Mesendoderm (in vitro differentiated cells): Measurements from ENCODE around the gene RNF208.

Source experiments
- DNase-seq: peaks from one replicate; pipeline ENCODE4 v3.0.0; 2013
- H2AK5ac ChIP-seq: 2 replicates; pipeline ENCODE4 v1.6.1; 2013; ENCODE audit warnings: low read length, inconsistent platforms
- H2BK120ac ChIP-seq: 2 replicates; pipeline ENCODE4 v1.6.1; 2013; ENCODE audit warnings: low read depth, mild to moderate bottlenecking, low read length, moderate library complexity, mixed read lengths
- H2BK15ac ChIP-seq: replicated peaks from 2 replicates; pipeline ENCODE4 v1.6.1; 2013; ENCODE audit warnings: low read depth, mild to moderate bottlenecking, moderate library complexity
- H2BK5ac ChIP-seq: 2 replicates; pipeline ENCODE4 v1.6.1; 2013; ENCODE audit warnings: low read length, inconsistent platforms
- H3K18ac ChIP-seq: 2 replicates; pipeline ENCODE4 v1.6.1; 2013; ENCODE audit warnings: mild to moderate bottlenecking, low read length, mixed read lengths
- H3K23ac ChIP-seq: one replicate; pipeline ENCODE4 v1.6.1; 2013; ENCODE audit warnings: low read length
- H3K27ac ChIP-seq: 2 replicates; pipeline ENCODE4 v1.5.1; 2013; ENCODE audit warnings: low read depth, mild to moderate bottlenecking, inconsistent platforms, low read length, moderate library complexity
- H3K27me3 ChIP-seq: 2 replicates; pipeline ENCODE4 v1.6.1; 2013; ENCODE audit warnings: low read length, control low read depth, mild to moderate bottlenecking, inconsistent platforms; ENCODE audit not compliant: insufficient read depth, poor library complexity
- H3K36me3 ChIP-seq: 2 replicates; pipeline ENCODE4 v1.6.1; 2013; ENCODE audit warnings: low read length, inconsistent platforms; ENCODE audit not compliant: control insufficient read depth, insufficient read depth
- H3K4ac ChIP-seq: one replicate; pipeline ENCODE4 v1.6.1; 2013; ENCODE audit warnings: low read depth, mild to moderate bottlenecking, low read length, moderate library complexity
- H3K4me1 ChIP-seq: 2 replicates; pipeline ENCODE4 v1.6.1; 2013; ENCODE audit warnings: low read depth, low read length, inconsistent platforms; ENCODE audit not compliant: control insufficient read depth
- H3K4me2 ChIP-seq: 2 replicates; pipeline ENCODE4 v1.6.1; 2013; ENCODE audit warnings: low read length
- H3K4me3 ChIP-seq: 2 replicates; pipeline ENCODE4 v1.5.1; 2013; ENCODE audit warnings: mild to moderate bottlenecking, low read length
- H3K56ac ChIP-seq: one replicate; pipeline ENCODE4 v1.6.1; 2013; ENCODE audit warnings: low read length
- H3K79me1 ChIP-seq: 2 replicates; pipeline ENCODE4 v1.6.1; 2013; ENCODE audit warnings: low read length, inconsistent platforms
- H3K79me2 ChIP-seq: 2 replicates; pipeline ENCODE4 v1.6.1; 2013; ENCODE audit warnings: mild to moderate bottlenecking, low read length; ENCODE audit not compliant: control insufficient read depth, insufficient read depth
- H3K9ac ChIP-seq: 2 replicates; pipeline ENCODE4 v1.6.1; 2013; ENCODE audit warnings: low read length, inconsistent platforms
- H4K5ac ChIP-seq: one replicate; pipeline ENCODE4 v1.6.1; 2013; ENCODE audit warnings: low read length
- H4K8ac ChIP-seq: one replicate; pipeline ENCODE4 v1.6.1; 2013; ENCODE audit warnings: low read depth, mild to moderate bottlenecking, control low read depth, low read length, moderate library complexity
- WGBS: extraction: QIAGEN DNeasy Blood & Tissue Kit; methylation state at CpG from one replicate; pipeline ENCODE4 v1.1.7; 2013; ENCODE audit warnings: low lambda C conversion rate, missing lambda C conversion rate; ENCODE audit not compliant: insufficient coverage; ENCODE audit errors: extremely low coverage; 5-methylcytosine and 5-hydroxymethylcytosine counted together

Gene RNF208

GRCh38 chr9:137186385-137186784 is 35.7 kb downstream of the RNF208 start:
- H4K8ac ChIP-seq = no peak overlapping the region
- H3K23ac ChIP-seq = no peak overlapping the region
- H3K79me2 ChIP-seq = peaks cover 16% of the 10 kb centered on the region
- H3K4ac ChIP-seq = no peak overlapping the region
- H3K9ac ChIP-seq = no peak overlapping the region
- no peak overlapping the region for H3K4me2 ChIP-seq
- no peak for DNase-seq
- no peak overlapping the region for H3K56ac ChIP-seq
- no CpG with 5 or more reads among the region's 6 CpGs for WGBS
- no peak overlapping the region for H2BK15ac ChIP-seq
- no peak overlapping the region for H3K4me3 ChIP-seq
- H2BK5ac ChIP-seq = no peak overlapping the region
- no peaks in the 10 kb centered on the region for H3K27me3 ChIP-seq
- H2AK5ac ChIP-seq = no peak overlapping the region
- no peak overlapping the region for H3K18ac ChIP-seq
- H3K4me1 ChIP-seq = peaks cover 3% of the 10 kb centered on the region
- H3K36me3 ChIP-seq = no peaks in the 10 kb centered on the region
- H3K27ac ChIP-seq = no peak overlapping the region
- no peak overlapping the region for H4K5ac ChIP-seq
- H2BK120ac ChIP-seq = no peak overlapping the region
- H3K79me1 ChIP-seq = peaks cover 19% of the 10 kb centered on the region

- Histone ChIP-seq H3K79me1 (peaks cover 19% of the 10 kb centered on the region), H2BK15ac (no peak overlapping the region), H3K4ac (no peak overlapping the region), H3K4me3 (no peak overlapping the region), H3K4me2 (no peak overlapping the region), H3K27me3 (no peaks in the 10 kb centered on the region), H3K36me3 (no peaks in the 10 kb centered on the region), H3K27ac (no peak overlapping the region), H3K56ac (no peak overlapping the region), H3K18ac (no peak overlapping the region), H2BK120ac (no peak overlapping the region), H4K5ac (no peak overlapping the region), H3K23ac (no peak overlapping the region), H2AK5ac (no peak overlapping the region), H4K8ac (no peak overlapping the region), H3K79me2 (peaks cover 16% of the 10 kb centered on the region), H2BK5ac (no peak overlapping the region), H3K9ac (no peak overlapping the region), H3K4me1 (peaks cover 3% of the 10 kb centered on the region)
- no peak for DNase-seq
- no CpG with 5 or more reads among the region's 19 CpGs for WGBS
Observed at GRCh38 chr9:137185921-137186320, 36.1 kb downstream of the RNF208 start.

GRCh38 chr9:137184881-137185660 is 37.0 kb downstream of the RNF208 start:
- peaks cover 19% of the 10 kb centered on the region for H3K79me1 ChIP-seq
- H3K4ac ChIP-seq = no peak overlapping the region
- H2BK5ac ChIP-seq = no peak overlapping the region
- H2AK5ac ChIP-seq = no peak overlapping the region
- no peak overlapping the region for H3K18ac ChIP-seq
- H4K8ac ChIP-seq = no peak overlapping the region
- H3K56ac ChIP-seq = no peak overlapping the region
- H3K4me1 ChIP-seq = peaks cover 3% of the 10 kb centered on the region
- H3K4me3 ChIP-seq = no peak overlapping the region
- H3K36me3 ChIP-seq = no peaks in the 10 kb centered on the region
- no peak overlapping the region for H4K5ac ChIP-seq
- H3K4me2 ChIP-seq = no peak overlapping the region
- H3K27me3 ChIP-seq = no peaks in the 10 kb centered on the region
- no peak overlapping the region for H3K23ac ChIP-seq
- H2BK120ac ChIP-seq = no peak overlapping the region
- H3K27ac ChIP-seq = no peak overlapping the region
- no CpG with 5 or more reads among the region's 48 CpGs for WGBS
- DNase-seq = no peak
- peaks cover 16% of the 10 kb centered on the region for H3K79me2 ChIP-seq
- no peak overlapping the region for H2BK15ac ChIP-seq
- H3K9ac ChIP-seq = no peak overlapping the region

- no peak for DNase-seq
- H4K8ac ChIP-seq = no peak overlapping the region
- no peak overlapping the region for H2BK5ac ChIP-seq
Observed at GRCh38 chr9:137183980-137184595, 38.0 kb downstream of the RNF208 start.

GRCh38 chr9:137182836-137183235 is 39.2 kb downstream of the RNF208 start:
- Histone ChIP-seq H3K4ac (no peak overlapping the region), H3K9ac (no peak overlapping the region), H2BK15ac (no peak overlapping the region), H3K79me1 (peaks cover 9% of the 10 kb centered on the region), H4K8ac (no peak overlapping the region), H2BK5ac (no peak overlapping the region), H2AK5ac (no peak overlapping the region), H3K27ac (no peak overlapping the region), H2BK120ac (no peak overlapping the region), H3K56ac (no peak overlapping the region), H3K27me3 (no peaks in the 10 kb centered on the region), H4K5ac (no peak overlapping the region), H3K36me3 (no peaks in the 10 kb centered on the region), H3K4me3 (no peak overlapping the region), H3K23ac (no peak overlapping the region), H3K79me2 (peaks cover 12% of the 10 kb centered on the region), H3K18ac (no peak overlapping the region), H3K4me1 (no peaks in the 10 kb centered on the region), H3K4me2 (no peak overlapping the region)
- no CpG with 5 or more reads among the region's 17 CpGs for whole genome bisulfite sequencing
- DNase-seq = no peak

More at GRCh38 chr9:137183980-137184595, 38.0 kb downstream of the RNF208 start:
- Histone ChIP-seq H4K5ac (no peak overlapping the region), H3K4me2 (no peak overlapping the region), H3K4ac (no peak overlapping the region), H3K23ac (no peak overlapping the region), H2AK5ac (no peak overlapping the region), H3K18ac (no peak overlapping the region), H3K79me1 (peaks cover 10% of the 10 kb centered on the region), H3K9ac (no peak overlapping the region), H2BK120ac (no peak overlapping the region), H3K56ac (no peak overlapping the region), H3K36me3 (no peaks in the 10 kb centered on the region), H2BK15ac (no peak overlapping the region), H3K4me1 (no peaks in the 10 kb centered on the region), H3K79me2 (peaks cover 12% of the 10 kb centered on the region), H3K4me3 (no peak overlapping the region), H3K27me3 (no peaks in the 10 kb centered on the region), H3K27ac (no peak overlapping the region)
- WGBS = no CpG with 5 or more reads among the region's 27 CpGs
